B cell (primary cell): ENCODE data around the gene KIRREL3. TPM values are rescaled to one million over a fixed set of nuclear protein-coding genes. Genes with fewer than 3 reads are reported as not detected.

ENCODE experiments used
- ATAC-seq: fragments of 200-7000 bp; cut with Tn5 transposase; one replicate; pipeline ENCODE4 v1.10.0; 2021; ENCODE audit warnings: low read depth, mild to moderate bottlenecking, moderate number of reproducible peaks, moderate library complexity
- CTCF ChIA-PET: fragments of 350-600 bp; sonication (Branson Sonifier 250); formaldehyde crosslinking; loops from one replicate; lab custom pipeline; 2021; ENCODE audit warnings: antibody characterized with exemption, inconsistent platforms; lab: Charles Lee
- POLR2A ChIA-PET: fragments of 350-600 bp; sonication (Branson Sonifier 250); formaldehyde crosslinking; loops from one replicate; lab custom pipeline; 2021; ENCODE audit warnings: antibody characterized with exemption; lab: Charles Lee
- DNase-seq: peaks from one replicate; pipeline ENCODE4 v3.0.0; 2013
- H2AFZ ChIP-seq: 2 replicates; pipeline ENCODE4 v1.6.1; 2012; ENCODE audit warnings: mild to moderate bottlenecking, low read depth, low read length; ENCODE audit not compliant: insufficient read depth, poor library complexity, severe bottlenecking
- H3K27ac ChIP-seq, 2 donors: 1 replicate in 1 of 2; 2 replicates in 1 of 2; pipeline ENCODE4 v1.5.1; 2012 to 2013; ENCODE audit warnings: low read length in 2 of 2, mild to moderate bottlenecking in 2 of 2, moderate library complexity in 1 of 2
- H3K27me3 ChIP-seq, 4 experiments: fragments of 200-600 bp in 1 of 4; sonication (generic) in 1 of 4; replicated peaks in 1 of 4; 1 replicate in 2 of 4; 2 replicates in 2 of 4; pipeline versions ENCODE4 v1.6.1 to v1.7.0; 2013 to 2016; ENCODE audit warnings: low read length in 3 of 4, mild to moderate bottlenecking in 2 of 4, mixed read lengths in 1 of 4, moderate library complexity in 1 of 4; ENCODE audit not compliant: insufficient read depth in 4 of 4, control insufficient read depth in 3 of 4; ENCODE audit errors: control extremely low read depth in 1 of 4
- H3K36me3 ChIP-seq, 2 experiments: replicated peaks in 1 of 2; 1 replicate in 1 of 2; 2 replicates in 1 of 2; pipeline versions ENCODE4 v1.6.1 to v1.7.1; 2013; ENCODE audit warnings: low read length in 1 of 2; ENCODE audit not compliant: insufficient read depth in 2 of 2, control insufficient read depth in 1 of 2; ENCODE audit errors: control extremely low read depth in 1 of 2, extremely low read depth in 1 of 2
- H3K4me1 ChIP-seq, 2 donors: fragments of 200-600 bp in 1 of 2; sonication (generic) in 1 of 2; 1 replicate in 1 of 2; 2 replicates in 1 of 2; pipeline versions ENCODE4 v1.5.1 to v1.6.1; 2013 to 2017; ENCODE audit warnings: low read length in 2 of 2; ENCODE audit not compliant: control insufficient read depth in 2 of 2, insufficient read depth in 2 of 2
- H3K4me2 ChIP-seq: replicated peaks from 2 replicates; pipeline ENCODE3; 2012; ENCODE audit warnings: mild to moderate bottlenecking, low read depth, low read length; ENCODE audit not compliant: poor library complexity, severe bottlenecking
- H3K4me3 ChIP-seq, 5 experiments: fragments of 200-600 bp in 1 of 5; sonication (generic) in 1 of 5; 1 replicate in 3 of 5; 2 replicates in 2 of 5; pipeline versions ENCODE4 v1.5.1 to v1.7.0; 2011 to 2016; ENCODE audit warnings: low read length in 4 of 5, mild to moderate bottlenecking in 4 of 5, low read depth in 2 of 5, control low read depth in 1 of 5, moderate library complexity in 1 of 5; ENCODE audit not compliant: insufficient read depth in 1 of 5; ENCODE audit errors: control extremely low read depth in 1 of 5, extremely low read depth in 1 of 5
- H3K79me2 ChIP-seq: fragments of 200-600 bp; sonication (generic); one replicate; pipeline ENCODE4 v1.6.0; 2016; ENCODE audit warnings: low read length; ENCODE audit not compliant: control insufficient read depth, insufficient read depth
- H3K9ac ChIP-seq: fragments of 200-600 bp; sonication (generic); 2 replicates; pipeline ENCODE4 v1.6.1; 2017; ENCODE audit warnings: mild to moderate bottlenecking, low read length, moderate library complexity
- H3K9me3 ChIP-seq, 3 donors: one replicate each; pipeline versions ENCODE4 v1.6.1 to v1.7.1; 2013; ENCODE audit warnings: low read length in 2 of 3; ENCODE audit not compliant: control insufficient read depth in 2 of 3, insufficient read depth in 1 of 3; ENCODE audit errors: control extremely low read depth in 1 of 3
- H4K20me1 ChIP-seq: 2 replicates; pipeline ENCODE4 v1.6.0; 2012; ENCODE audit warnings: mild to moderate bottlenecking, low read length; ENCODE audit not compliant: insufficient read depth, control insufficient read depth, poor library complexity, severe bottlenecking
- H3K27ac Mint-ChIP-seq: one replicate; pipeline ENCODE4 v1.8.0; 2021; ENCODE audit warnings: mixed read lengths
- H3K27me3 Mint-ChIP-seq: one replicate; pipeline ENCODE4 v1.8.0; 2021; ENCODE audit warnings: mixed read lengths
- H3K4me1 Mint-ChIP-seq: one replicate; pipeline ENCODE4 v1.8.0; 2021; ENCODE audit warnings: mixed read lengths
- H3K4me3 Mint-ChIP-seq: one replicate; pipeline ENCODE4 v1.8.0; 2021; ENCODE audit warnings: mixed read lengths
- H3K9me3 Mint-ChIP-seq: one replicate; pipeline ENCODE4 v1.8.0; 2022; ENCODE audit warnings: mixed read lengths; ENCODE audit not compliant: insufficient read depth
- EZH2 ChIP-seq: IDR thresholded peaks from 2 replicates; pipeline ENCODE4 v1.6.1; 2012; ENCODE audit warnings: borderline replicate concordance, low read depth, mild to moderate bottlenecking, moderate library complexity, low read length; ENCODE audit not compliant: insufficient read depth, poor library complexity, severe bottlenecking
- WGBS: methylation state at CpG from one replicate; pipeline ENCODE4 v1.1.5; 2013; ENCODE audit warnings: missing lambda C conversion rate; ENCODE audit not compliant: insufficient coverage; 5-methylcytosine and 5-hydroxymethylcytosine counted together
- intact Hi-C: fragments of 100-400 bp; cut with micrococcal nuclease; formaldehyde crosslinking; loops from one replicate; pipeline ENCODE4 v1.10.0; 2022
- polyA plus RNA-seq: library from polyadenylated mRNA; depleted of rRNA; stranded (reverse); fragments of >200 nt; gene quantifications from 2 replicates; pipeline ENCODE4 v1.2.3, GENCODE V29; 2012
- total RNA-seq, 2 donors: library from RNA; stranded (reverse); fragments of 120-200 nt in 1 of 2; gene quantifications; 1 replicate in 1 of 2; 2 replicates in 1 of 2; pipeline versions ENCODE4 v1.2.3 to v1.2.4, GENCODE V29; 2013 to 2022
- TF ChIP-seq, protein P1 (sequence below): fragments of 200-600 bp; IDR thresholded peaks from one replicate; pipeline ENCODE4 v1.8.0; 2022; ENCODE audit warnings: antibody characterized with exemption, mild to moderate bottlenecking

The KIRREL3 gene
- total and polyA plus RNA-seq, 2 donors (not counting 1 experiment from before 2014, with no cell fraction given) = not detected

DNA sequence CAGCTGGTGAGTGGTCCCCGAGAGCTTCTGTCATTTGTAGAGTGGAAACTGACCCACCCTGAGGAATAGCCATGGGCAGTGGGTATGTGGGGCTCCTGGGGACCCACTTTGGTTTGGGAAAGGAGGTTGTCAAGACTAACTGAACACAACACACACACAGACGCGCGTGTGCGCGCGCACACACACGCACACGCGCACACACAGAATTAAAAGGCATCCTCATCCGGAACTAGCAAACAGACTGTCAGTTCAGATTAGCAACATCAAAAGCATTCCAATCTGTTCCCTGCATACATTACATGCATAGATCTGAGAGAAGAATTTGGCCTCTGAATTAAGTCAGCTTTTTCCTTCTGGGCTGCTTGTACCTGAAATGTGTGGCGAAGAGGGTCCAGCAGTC, 360.4 kb downstream of the KIRREL3 start:
- Mint-ChIP-seq H3K4me3 (no peak overlapping the region), H3K27me3 (peaks cover 33% of the 10 kb centered on the region), H3K9me3 (no peaks in the 10 kb centered on the region), H3K4me1 (no peaks in the 10 kb centered on the region), H3K27ac (no peak overlapping the region)
- H3K27me3 ChIP-seq = no peaks in the 10 kb centered on the region
- ATAC-seq = no peak
- no peak for DNase-seq
- H3K9ac ChIP-seq = no peak overlapping the region
- H3K4me1 ChIP-seq = no peaks in the 10 kb centered on the region
- POLR2A ChIA-PET = no interaction called here
- no peak overlapping the region for H3K4me3 ChIP-seq
- CTCF ChIA-PET = no interaction called here
- TF ChIP-seq, protein P1, sequence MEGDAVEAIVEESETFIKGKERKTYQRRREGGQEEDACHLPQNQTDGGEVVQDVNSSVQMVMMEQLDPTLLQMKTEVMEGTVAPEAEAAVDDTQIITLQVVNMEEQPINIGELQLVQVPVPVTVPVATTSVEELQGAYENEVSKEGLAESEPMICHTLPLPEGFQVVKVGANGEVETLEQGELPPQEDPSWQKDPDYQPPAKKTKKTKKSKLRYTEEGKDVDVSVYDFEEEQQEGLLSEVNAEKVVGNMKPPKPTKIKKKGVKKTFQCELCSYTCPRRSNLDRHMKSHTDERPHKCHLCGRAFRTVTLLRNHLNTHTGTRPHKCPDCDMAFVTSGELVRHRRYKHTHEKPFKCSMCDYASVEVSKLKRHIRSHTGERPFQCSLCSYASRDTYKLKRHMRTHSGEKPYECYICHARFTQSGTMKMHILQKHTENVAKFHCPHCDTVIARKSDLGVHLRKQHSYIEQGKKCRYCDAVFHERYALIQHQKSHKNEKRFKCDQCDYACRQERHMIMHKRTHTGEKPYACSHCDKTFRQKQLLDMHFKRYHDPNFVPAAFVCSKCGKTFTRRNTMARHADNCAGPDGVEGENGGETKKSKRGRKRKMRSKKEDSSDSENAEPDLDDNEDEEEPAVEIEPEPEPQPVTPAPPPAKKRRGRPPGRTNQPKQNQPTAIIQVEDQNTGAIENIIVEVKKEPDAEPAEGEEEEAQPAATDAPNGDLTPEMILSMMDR = no peak
- no peak for TF ChIP-seq EZH2
- WGBS = 100% methylated on average over 4 of the region's 12 CpGs
- intact Hi-C loops = no loop called here
- H3K4me2 ChIP-seq = no peak overlapping the region
- H3K9me3 ChIP-seq = peaks cover 0 to 2% (median 0%) of the 10 kb centered on the region in 3 donors
- H3K27ac ChIP-seq = no peak overlapping the region
- no peaks in the 10 kb centered on the region for H3K36me3 ChIP-seq
- no peak overlapping the region for H2AFZ ChIP-seq
- no peaks in the 10 kb centered on the region for H3K79me2 ChIP-seq
- no peaks in the 10 kb centered on the region for H4K20me1 ChIP-seq

DNA sequence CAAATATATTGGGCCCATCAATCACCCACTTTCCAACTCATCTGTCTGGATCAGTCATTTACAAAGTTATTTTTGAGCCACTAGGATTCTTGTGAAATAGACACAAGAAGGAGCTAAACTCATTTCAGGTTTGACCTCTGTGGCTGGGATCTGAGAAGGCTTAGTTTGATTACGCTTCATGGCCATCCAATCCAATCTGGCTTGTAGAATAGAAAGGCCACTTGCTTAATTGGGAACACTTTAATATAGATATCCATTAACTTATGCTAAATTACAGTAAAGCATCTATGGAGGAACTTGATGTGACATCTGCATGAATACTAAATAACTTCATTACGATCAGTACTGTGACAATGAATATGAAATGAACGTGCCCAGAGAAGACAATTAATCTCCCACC, 360.9 kb downstream of the KIRREL3 start:
- no peak overlapping the region for H3K27ac ChIP-seq
- H3K4me1 Mint-ChIP-seq = no peaks in the 10 kb centered on the region
- H3K27me3 ChIP-seq = no peaks in the 10 kb centered on the region
- H4K20me1 ChIP-seq = no peaks in the 10 kb centered on the region
- DNase-seq (no peak), ATAC-seq (no peak)
- H3K4me2 ChIP-seq = no peak overlapping the region
- intact Hi-C loops = no loop called here
- H3K36me3 ChIP-seq = no peaks in the 10 kb centered on the region
- H3K4me1 ChIP-seq = no peaks in the 10 kb centered on the region
- H3K9me3 Mint-ChIP-seq = no peaks in the 10 kb centered on the region
- no peak overlapping the region for H3K4me3 ChIP-seq
- H3K4me3 Mint-ChIP-seq = no peak overlapping the region
- CTCF ChIA-PET = no interaction called here
- H3K9ac ChIP-seq = no peak overlapping the region
- H3K27ac Mint-ChIP-seq = no peak overlapping the region
- peaks cover 33% of the 10 kb centered on the region for H3K27me3 Mint-ChIP-seq
- H3K9me3 ChIP-seq = peaks cover 0 to 2% (median 0%) of the 10 kb centered on the region in 3 donors
- TF ChIP-seq EZH2 = no peak
- TF ChIP-seq, protein P1 = no peak
- H3K79me2 ChIP-seq = no peaks in the 10 kb centered on the region
- H2AFZ ChIP-seq = no peak overlapping the region
- POLR2A ChIA-PET = no interaction called here
- 60% methylated on average over 1 of the region's 3 CpGs for WGBS
